GDM1 (cell line): ENCODE results near the gene MTX2.
A peak's percentile ranks its signal among the peaks of the same experiment; 100 is the strongest.
"Not testable (repeated sequence)": the region's sequence is repeated elsewhere in the genome, so short reads cannot be mapped to it uniquely, and the experiment has no call there.

Source experiments
- DNase-seq: peaks from one replicate; lab custom pipeline; 2025; lab: John Stamatoyannopoulos, UW

MTX2 gene

GRCh38 chr2:176285321-176285720, 16.1 kb downstream of the MTX2 start:
- DNase-seq: no peak

GRCh38 chr2:176291335-176291734, 22.1 kb downstream of the MTX2 start:
- no peak for DNase-seq

GRCh38 chr2:176291809-176292283, 22.6 kb downstream of the MTX2 start:
- no peak for DNase-seq

- no peak for DNase-seq
Observed at GRCh38 chr2:176292608-176293007, 23.4 kb downstream of the MTX2 start.

GRCh38 chr2:176293334-176293733, 24.1 kb downstream of the MTX2 start:
- DNase-seq: no peak

- DNase-seq: peak; percentile 45
Observed at GRCh38 chr2:176297067-176297466, 27.8 kb downstream of the MTX2 start.

GRCh38 chr2:176297737-176298136, 28.5 kb downstream of the MTX2 start:
- DNase-seq: no peak

- DNase-seq: not testable (repeated sequence)
Observed at GRCh38 chr2:176306020-176306419, 36.8 kb downstream of the MTX2 start.

- no peak for DNase-seq
Observed at GRCh38 chr2:176317199-176317598, 48.0 kb downstream of the MTX2 start.

- no peak for DNase-seq
Observed at GRCh38 chr2:176317623-176318065, 48.4 kb downstream of the MTX2 start.

- DNase-seq: no peak
Observed at GRCh38 chr2:176321916-176322315, 52.7 kb downstream of the MTX2 start.

- no peak for DNase-seq
Observed at GRCh38 chr2:176324862-176325261, 55.6 kb downstream of the MTX2 start.

GRCh38 chr2:176325732-176326131, 56.5 kb downstream of the MTX2 start:
- no peak for DNase-seq

GRCh38 chr2:176328149-176328548, 58.9 kb downstream of the MTX2 start:
- DNase-seq: no peak

- DNase-seq: no peak
Observed at GRCh38 chr2:176330612-176331011, 61.4 kb downstream of the MTX2 start.

- no peak for DNase-seq
Observed at GRCh38 chr2:176331646-176332045, 62.4 kb downstream of the MTX2 start.

GRCh38 chr2:176334729-176335128, 65.5 kb downstream of the MTX2 start:
- DNase-seq: no peak

- DNase-seq: no peak
Observed at GRCh38 chr2:176338395-176338794, 69.2 kb downstream of the MTX2 start.

- DNase-seq: no peak
Observed at GRCh38 chr2:176339208-176339607, 70.0 kb downstream of the MTX2 start.

GRCh38 chr2:176356251-176356650, 87.0 kb downstream of the MTX2 start:
- no peak for DNase-seq

GRCh38 chr2:176364273-176364977, 95.2 kb downstream of the MTX2 start:
- no peak for DNase-seq

- no peak for DNase-seq
Observed at GRCh38 chr2:176368349-176368748, 99.1 kb downstream of the MTX2 start.

- DNase-seq: no peak
Observed at GRCh38 chr2:176370467-176371171, 101.4 kb downstream of the MTX2 start.
